A549 (cell line): ENCODE results near the gene SLC45A2.

ENCODE experiments used
- CTCF ChIP-seq: fragments of >200 bp; sonication (Bioruptor Twin); formaldehyde crosslinking; IDR thresholded peaks from 3 replicates; pipeline ENCODE4 v1.5.1; 2016
- EP300 ChIP-seq, 2 experiments: fragments of >200 bp; sonication (Bioruptor Twin); formaldehyde crosslinking; IDR thresholded peaks; 2 replicates in 1 of 2; 3 replicates in 1 of 2; pipeline ENCODE4 v1.6.1; 2016 to 2017
- MAX ChIP-seq: IDR thresholded peaks from 2 replicates; pipeline ENCODE4 v1.6.1; 2012
- POLR2AphosphoS2 ChIP-seq: conservative IDR thresholded peaks from 2 replicates; pipeline ENCODE4 v1.6.1; 2012; ENCODE audit warnings: low read length, improper control_type of control experiment, inconsistent platforms
- RAD21 ChIP-seq, 2 experiments: fragments of >200 bp in 1 of 2; sonication (Bioruptor Twin) in 1 of 2; formaldehyde crosslinking in 1 of 2; IDR thresholded peaks in 1 of 2; conservative IDR thresholded peaks in 1 of 2; 2 replicates in 1 of 2; 3 replicates in 1 of 2; pipeline ENCODE4 v1.6.1; 2012 to 2018; ENCODE audit warnings: inconsistent platforms in 1 of 2
- REST ChIP-seq: fragments of 200-600 bp; sonication (generic); IDR thresholded peaks from 2 replicates; pipeline ENCODE4 v1.6.1; 2016; ENCODE audit warnings: antibody characterized with exemption, mild to moderate bottlenecking, moderate library complexity
- SREBF2 ChIP-seq: fragments of 450-650 bp; IDR thresholded peaks from 2 replicates; pipeline ENCODE4 v1.6.1; 2014; ENCODE audit warnings: mild to moderate bottlenecking, moderate library complexity
- ZC3H11A ChIP-seq: fragments of 450-650 bp; IDR thresholded peaks from 2 replicates; pipeline ENCODE4 v1.6.1; 2014; ENCODE audit warnings: antibody characterized with exemption, mild to moderate bottlenecking

- TF ChIP-seq MAX, result no peak
- no peak for TF ChIP-seq ZC3H11A
- no peak for TF ChIP-seq CTCF
- no peak for TF ChIP-seq RAD21 (conservative IDR thresholded peaks at IDR 0.05 in 1 of 2, IDR thresholded peaks at IDR 0.05 in 1 of 2)
- TF ChIP-seq REST, result no peak
- no peak for TF ChIP-seq SREBF2
- TF ChIP-seq EP300 (IDR thresholded peaks at IDR 0.05), result no peak
- no peak for TF ChIP-seq POLR2AphosphoS2
Measured at GRCh38 chr5:33938507-33938796, 46.0 kb downstream of the SLC45A2 start.
